ENCODE data around the gene GJB3.

Gene GJB3

DNA sequence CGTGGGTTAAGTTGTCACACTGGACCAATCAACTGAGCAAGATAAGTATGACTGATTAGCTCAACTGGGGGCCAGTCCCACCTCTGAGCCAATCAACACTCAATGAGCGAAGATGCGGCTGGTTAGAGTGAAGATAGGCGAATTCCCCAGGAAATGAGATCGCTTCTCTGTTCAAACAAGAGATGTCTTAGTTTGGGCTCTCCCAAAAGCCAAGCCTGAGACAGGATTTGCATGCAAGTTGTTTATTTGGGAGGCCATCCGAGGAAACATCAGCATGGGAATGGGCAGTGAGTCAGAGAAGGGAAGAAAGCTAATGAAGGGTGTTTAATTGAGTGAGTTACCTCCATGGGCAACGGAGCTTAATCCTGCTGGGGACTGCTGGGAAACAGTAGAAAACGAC, 31.0 kb upstream of the GJB3 start:
- TF ChIP-seq, protein P1, sequence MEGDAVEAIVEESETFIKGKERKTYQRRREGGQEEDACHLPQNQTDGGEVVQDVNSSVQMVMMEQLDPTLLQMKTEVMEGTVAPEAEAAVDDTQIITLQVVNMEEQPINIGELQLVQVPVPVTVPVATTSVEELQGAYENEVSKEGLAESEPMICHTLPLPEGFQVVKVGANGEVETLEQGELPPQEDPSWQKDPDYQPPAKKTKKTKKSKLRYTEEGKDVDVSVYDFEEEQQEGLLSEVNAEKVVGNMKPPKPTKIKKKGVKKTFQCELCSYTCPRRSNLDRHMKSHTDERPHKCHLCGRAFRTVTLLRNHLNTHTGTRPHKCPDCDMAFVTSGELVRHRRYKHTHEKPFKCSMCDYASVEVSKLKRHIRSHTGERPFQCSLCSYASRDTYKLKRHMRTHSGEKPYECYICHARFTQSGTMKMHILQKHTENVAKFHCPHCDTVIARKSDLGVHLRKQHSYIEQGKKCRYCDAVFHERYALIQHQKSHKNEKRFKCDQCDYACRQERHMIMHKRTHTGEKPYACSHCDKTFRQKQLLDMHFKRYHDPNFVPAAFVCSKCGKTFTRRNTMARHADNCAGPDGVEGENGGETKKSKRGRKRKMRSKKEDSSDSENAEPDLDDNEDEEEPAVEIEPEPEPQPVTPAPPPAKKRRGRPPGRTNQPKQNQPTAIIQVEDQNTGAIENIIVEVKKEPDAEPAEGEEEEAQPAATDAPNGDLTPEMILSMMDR (IDR thresholded peaks at IDR 0.05; ENCODE audit: extremely low read depth, insufficient read depth, missing control alignments), result no peak
- in situ Hi-C loops (cut with MboI; ENCODE audit: low pct_unique_long_range_greater_than_20kb, low sequenced_read_pairs, unreplicated experiment), result no loop called here
- DNase-seq (ENCODE audit: low spot score), result no peak

DNA sequence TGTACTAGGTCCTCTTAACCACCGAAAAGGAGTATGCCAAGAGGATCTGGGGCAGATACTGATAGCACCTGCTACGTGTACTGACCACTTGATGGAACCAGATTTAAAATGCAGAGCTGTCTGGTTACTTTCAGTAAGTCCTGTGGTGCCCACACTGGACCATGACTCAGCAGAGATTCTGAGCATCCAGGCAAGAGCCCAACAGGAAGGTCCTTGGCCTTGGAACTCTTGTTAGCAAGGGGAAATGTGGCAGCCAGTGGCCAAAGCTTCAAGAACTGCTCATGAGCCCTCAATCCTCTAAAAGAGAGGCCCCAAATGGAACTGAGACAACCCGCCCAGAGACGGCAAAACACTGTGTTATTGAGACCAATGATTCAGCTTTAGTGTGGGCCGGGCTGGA, 30.4 kb upstream of the GJB3 start:
- TF ChIP-seq, protein P1 (IDR thresholded peaks at IDR 0.05; ENCODE audit: extremely low read depth, insufficient read depth, missing control alignments), result no peak
- no peak for DNase-seq (ENCODE audit: low spot score)
- in situ Hi-C loops (cut with MboI; ENCODE audit: low pct_unique_long_range_greater_than_20kb, low sequenced_read_pairs, unreplicated experiment), result no loop called here

DNA sequence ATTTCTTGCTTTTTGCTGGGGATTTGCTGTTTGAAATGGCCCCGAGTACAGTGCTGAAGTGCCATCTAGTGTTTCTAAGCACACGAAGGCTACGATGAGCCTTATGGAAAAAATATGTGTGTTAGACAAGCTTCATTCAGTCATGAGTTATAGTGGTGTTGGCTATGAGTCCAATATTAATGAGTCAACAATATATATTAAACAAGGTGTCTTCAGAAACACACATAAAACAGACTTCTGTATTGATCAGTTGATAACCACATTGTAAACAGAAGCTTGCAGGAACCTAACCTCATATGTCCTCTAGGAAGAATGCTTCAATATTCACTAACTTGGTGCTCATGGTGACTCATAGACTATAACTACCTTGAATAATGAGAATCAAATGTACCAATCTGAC, 27.9 kb upstream of the GJB3 start:
- DNase-seq (ENCODE audit: low spot score), result no peak
- TF ChIP-seq, protein P1 (IDR thresholded peaks at IDR 0.05; ENCODE audit: extremely low read depth, insufficient read depth, missing control alignments), result no peak
- in situ Hi-C loops (cut with MboI; ENCODE audit: low pct_unique_long_range_greater_than_20kb, low sequenced_read_pairs, unreplicated experiment), result no loop called here

DNA sequence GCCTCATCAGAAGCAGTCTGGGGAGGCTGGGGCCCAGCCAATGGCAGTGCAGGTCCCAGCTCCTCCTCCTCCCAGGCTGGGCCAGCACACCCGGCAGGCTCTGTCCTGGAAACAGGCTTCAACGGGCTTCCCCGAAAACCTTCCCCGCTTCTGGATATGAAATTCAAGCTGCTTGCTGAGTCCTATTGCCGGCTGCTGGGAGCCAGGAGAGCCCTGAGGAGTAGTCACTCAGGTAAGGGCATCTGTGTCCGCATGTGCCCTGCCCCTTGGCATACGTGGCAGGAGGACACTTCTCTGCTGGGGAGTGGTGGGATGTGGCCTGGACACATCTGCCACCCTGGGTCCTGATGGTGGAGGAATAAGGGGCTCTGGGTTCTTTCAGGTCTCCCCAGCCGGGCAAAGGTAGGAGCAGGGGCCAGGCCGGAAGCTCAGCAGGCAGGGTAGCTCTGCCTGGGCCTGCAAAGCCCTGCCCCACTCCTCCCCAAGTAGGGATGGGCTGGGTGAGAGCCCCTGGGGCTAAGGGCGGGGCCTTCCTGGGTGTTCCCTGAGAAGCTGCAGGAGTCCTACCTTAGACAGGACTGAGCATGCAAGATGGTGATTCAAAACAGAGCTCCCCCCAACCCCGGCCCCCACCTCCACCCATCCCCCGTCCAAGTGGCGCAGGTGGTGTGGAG, 25.9 kb upstream of the GJB3 start, which contains the start of gene GJB5:
GJB5 (plus strand) TSS at position 84 of the 674 bp plus-strand sequence. CDS start 2,284 bp downstream, outside the sequence.
- TF ChIP-seq, protein P1 (IDR thresholded peaks at IDR 0.05; ENCODE audit: extremely low read depth, insufficient read depth, missing control alignments), result no peak
- in situ Hi-C loops (cut with MboI; ENCODE audit: low pct_unique_long_range_greater_than_20kb, low sequenced_read_pairs, unreplicated experiment), result no loop called here
- DNase-seq (ENCODE audit: low spot score), result no peak

DNA sequence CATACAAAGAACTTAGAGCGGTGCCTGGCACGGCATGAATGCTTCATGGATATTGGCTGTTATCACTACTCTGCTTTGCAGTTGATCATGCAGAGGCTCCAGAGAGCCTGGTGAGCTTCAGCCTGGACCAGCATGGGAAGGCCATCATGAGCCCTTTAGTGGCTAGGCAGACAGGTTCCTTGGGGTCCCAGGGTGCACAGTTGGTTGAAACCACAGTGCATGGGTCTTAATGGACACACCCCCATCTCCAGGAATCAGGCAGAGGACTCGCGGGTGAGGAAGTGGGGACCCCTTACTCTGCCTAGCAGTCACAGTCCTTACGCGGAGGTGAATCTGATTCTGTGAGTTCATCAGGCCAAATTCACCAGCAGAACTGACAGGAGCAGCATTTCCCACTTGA, 25.1 kb upstream of the GJB3 start:
- no peak for DNase-seq (ENCODE audit: low spot score)
- in situ Hi-C loops (cut with MboI; ENCODE audit: low pct_unique_long_range_greater_than_20kb, low sequenced_read_pairs, unreplicated experiment), result no loop called here
- TF ChIP-seq, protein P1 (IDR thresholded peaks at IDR 0.05; ENCODE audit: extremely low read depth, insufficient read depth, missing control alignments), result no peak

DNA sequence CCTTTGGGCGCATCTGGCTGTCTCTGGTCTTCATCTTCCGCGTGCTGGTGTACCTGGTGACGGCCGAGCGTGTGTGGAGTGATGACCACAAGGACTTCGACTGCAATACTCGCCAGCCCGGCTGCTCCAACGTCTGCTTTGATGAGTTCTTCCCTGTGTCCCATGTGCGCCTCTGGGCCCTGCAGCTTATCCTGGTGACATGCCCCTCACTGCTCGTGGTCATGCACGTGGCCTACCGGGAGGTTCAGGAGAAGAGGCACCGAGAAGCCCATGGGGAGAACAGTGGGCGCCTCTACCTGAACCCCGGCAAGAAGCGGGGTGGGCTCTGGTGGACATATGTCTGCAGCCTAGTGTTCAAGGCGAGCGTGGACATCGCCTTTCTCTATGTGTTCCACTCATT, 23.6 kb upstream of the GJB3 start:
- in situ Hi-C loops (cut with MboI; ENCODE audit: low pct_unique_long_range_greater_than_20kb, low sequenced_read_pairs, unreplicated experiment), result no loop called here
- DNase-seq (ENCODE audit: low spot score), result no peak
- TF ChIP-seq, protein P1 (IDR thresholded peaks at IDR 0.05; ENCODE audit: extremely low read depth, insufficient read depth, missing control alignments), result no peak

All from GM13977 (cell line).